ACC112 (cell line): Measurements from ENCODE around the gene TMEM9.

Experiments
- H2AFZ ChIP-seq: fragments of 200-600 bp; sonication (generic); one replicate; pipeline ENCODE4 v1.6.0; 2017; ENCODE audit warnings: antibody characterized with exemption, low read length; ENCODE audit not compliant: unreplicated experiment
- H3K27ac ChIP-seq: fragments of 200-600 bp; sonication (generic); 2 replicates; pipeline ENCODE4 v1.5.1; 2014; ENCODE audit warnings: low read depth, mild to moderate bottlenecking, antibody characterized with exemption, low read length, moderate library complexity
- H3K27me3 ChIP-seq: fragments of 200-600 bp; sonication (generic); 2 replicates; pipeline ENCODE4 v1.6.1; 2014; ENCODE audit warnings: mild to moderate bottlenecking, antibody characterized with exemption, low read length, moderate library complexity, mixed read lengths; ENCODE audit not compliant: insufficient read depth
- H3K36me3 ChIP-seq: fragments of 200-600 bp; sonication (generic); 2 replicates; pipeline ENCODE4 v1.6.1; 2016; ENCODE audit warnings: mild to moderate bottlenecking, antibody characterized with exemption, low read length, moderate library complexity, mixed read lengths; ENCODE audit not compliant: insufficient read depth
- H3K4me1 ChIP-seq: fragments of 200-600 bp; sonication (generic); one replicate; pipeline ENCODE4 v1.6.1; 2016; ENCODE audit warnings: low read length, mixed read lengths; ENCODE audit not compliant: insufficient read depth, unreplicated experiment, control insufficient read depth
- H3K4me3 ChIP-seq: fragments of 200-600 bp; sonication (generic); 2 replicates; pipeline ENCODE4 v1.5.1; 2014; ENCODE audit warnings: mild to moderate bottlenecking, low read depth, low read length
- H3K79me2 ChIP-seq: fragments of 200-600 bp; sonication (generic); one replicate; pipeline ENCODE4 v1.6.0; 2016; ENCODE audit warnings: low read length; ENCODE audit not compliant: control insufficient read depth, unreplicated experiment, insufficient read depth

Gene TMEM9

DNA sequence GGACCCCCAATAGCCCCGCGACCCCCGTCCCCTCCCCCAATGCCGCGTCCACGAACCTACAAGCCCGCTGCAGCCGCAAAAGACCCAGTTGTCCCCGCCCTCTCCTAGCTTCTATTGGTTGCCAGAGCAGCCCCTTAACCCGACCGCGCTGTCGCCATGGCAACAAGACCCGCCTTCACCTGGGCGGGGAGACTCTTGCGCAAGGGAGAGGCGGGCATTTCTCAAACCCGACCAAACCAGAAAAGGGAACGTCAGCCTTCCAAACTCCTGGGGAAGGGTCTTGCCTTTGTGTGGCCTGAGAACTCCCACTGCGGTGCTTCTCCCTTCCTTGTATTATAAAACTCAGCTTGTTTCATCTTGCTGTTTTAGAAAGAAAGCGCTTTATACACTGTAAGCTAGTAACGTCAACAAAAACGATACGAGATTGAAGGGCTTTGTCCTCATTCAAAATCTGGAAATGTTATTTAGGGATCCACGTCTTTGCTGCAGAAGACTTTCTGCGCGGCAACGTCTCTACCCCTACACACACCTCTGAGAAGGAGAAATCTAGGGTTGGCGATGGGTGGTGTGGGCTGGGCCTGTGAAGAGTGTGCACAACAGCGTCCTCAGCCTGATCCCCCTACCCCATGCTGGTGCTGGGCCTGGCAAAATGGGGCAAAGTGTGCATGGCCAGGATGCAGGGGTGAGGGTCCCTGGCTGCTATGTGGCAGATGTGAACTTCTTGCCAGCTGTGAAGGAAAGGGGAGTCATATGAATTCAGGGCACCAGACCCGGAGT is at the start of gene TMEM9:
Gene TMEM9 (minus strand): TSS at position 86 of the 777 bp plus-strand sequence. CDS start 551 bp downstream, outside the sequence.
- Histone ChIP-seq H3K27ac (no peak within 1 kb of the TSS), H2AFZ (peak within 1 kb of the TSS; percentile 99), H3K36me3 (peaks cover 5% of the 10 kb centered on the region; the same call in 1 of the 2 replicates), H3K79me2 (peaks cover 9% of the 10 kb centered on the region), H3K4me1 (peaks cover 16% of the 10 kb centered on the region), H3K4me3 (peak within 1 kb of the TSS; percentile 96), H3K27me3 (peaks cover 26% of the 10 kb centered on the region; the same call in 1 of the 2 replicates)

DNA sequence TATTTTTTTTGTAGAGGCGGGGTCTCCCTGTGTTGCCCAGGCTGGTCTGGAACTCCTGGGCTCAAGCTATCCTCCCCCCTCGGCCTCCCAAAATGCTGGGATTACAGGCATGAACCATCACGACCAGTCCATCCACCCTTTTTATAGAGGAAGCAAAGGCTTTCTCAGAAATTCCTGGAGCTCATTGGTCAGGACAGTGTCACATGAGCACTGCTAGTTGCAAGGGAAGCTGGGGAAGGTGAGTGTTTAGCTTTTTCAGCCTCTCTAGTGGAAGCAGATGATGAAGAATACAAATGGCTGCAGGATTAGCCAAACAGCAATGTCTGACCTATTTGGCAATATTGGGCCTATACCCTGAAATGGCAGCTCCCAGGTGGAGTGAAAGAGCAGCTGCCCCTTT is 44.3 kb upstream of the TMEM9 start:
- Histone ChIP-seq H3K79me2 (no peaks in the 10 kb centered on the region), H3K4me3 (no peak overlapping the region), H3K27me3 (peaks cover 14% of the 10 kb centered on the region), H2AFZ (no peak overlapping the region), H3K4me1 (no peaks in the 10 kb centered on the region), H3K36me3 (no peaks in the 10 kb centered on the region), H3K27ac (no peak overlapping the region)

DNA sequence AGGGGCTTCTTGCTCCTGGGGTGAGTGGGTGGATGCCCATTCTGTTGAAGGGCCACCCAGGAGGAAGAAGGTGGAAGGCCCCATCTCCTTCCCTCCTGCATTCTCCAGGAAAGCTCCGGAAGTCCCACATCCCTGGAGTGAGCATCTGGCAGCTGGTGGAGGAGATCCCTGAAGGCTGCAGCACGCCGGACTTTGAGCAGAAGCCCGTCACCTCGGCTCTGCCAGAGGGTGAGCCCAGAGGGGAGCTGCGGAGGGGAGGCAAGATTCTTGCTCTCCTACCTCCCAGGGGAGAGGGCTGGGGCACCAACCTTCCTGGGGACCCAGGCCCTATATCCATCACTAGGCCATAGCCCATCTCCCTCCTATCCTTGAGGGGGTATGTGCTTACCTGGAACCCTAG is 39.8 kb upstream of the TMEM9 start:
- Histone ChIP-seq H3K36me3 (no peaks in the 10 kb centered on the region), H3K4me1 (peaks cover 13% of the 10 kb centered on the region), H3K4me3 (no peak overlapping the region), H3K79me2 (no peaks in the 10 kb centered on the region), H2AFZ (no peak overlapping the region), H3K27ac (no peak overlapping the region), H3K27me3 (0 out of 2 replicates have a peak, but pooled peaks cover 3% of the 10 kb centered on the region)

DNA sequence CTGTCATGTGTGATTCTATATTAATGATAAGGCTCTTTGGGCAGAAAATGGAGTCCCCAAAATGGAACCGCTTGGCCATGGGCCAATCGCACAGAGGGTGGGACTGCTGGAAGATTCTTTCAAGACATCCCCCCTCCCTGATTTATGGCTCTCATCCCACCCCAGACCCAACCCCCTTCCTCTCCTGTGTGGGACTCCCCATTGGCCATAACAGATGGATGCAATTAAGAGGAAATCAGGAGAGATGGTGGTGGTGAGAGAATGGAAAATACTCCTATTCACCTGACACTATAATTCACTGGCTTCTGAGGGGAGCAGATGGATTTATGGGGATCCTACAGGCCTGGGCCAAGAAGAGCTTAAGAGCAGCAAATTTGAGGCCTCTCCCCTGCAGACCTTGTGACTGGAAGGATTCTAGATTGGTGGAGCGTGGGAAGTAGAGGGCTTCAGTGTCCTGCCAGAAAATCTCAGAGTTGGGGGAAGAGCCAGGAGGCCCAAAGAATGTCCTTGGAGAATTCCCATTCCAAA is 38.1 kb upstream of the TMEM9 start:
- no peak overlapping the region for H3K4me3 ChIP-seq
- no peaks in the 10 kb centered on the region for H3K79me2 ChIP-seq
- H2AFZ ChIP-seq, result no peak overlapping the region
- 0 out of 2 replicates have a peak, but pooled peaks cover 3% of the 10 kb centered on the region for H3K27me3 ChIP-seq
- peak overlapping the region; percentile 51; the same call in 1 of the 2 replicates for H3K27ac ChIP-seq
- no peaks in the 10 kb centered on the region for H3K36me3 ChIP-seq
- peaks cover 13% of the 10 kb centered on the region for H3K4me1 ChIP-seq

DNA sequence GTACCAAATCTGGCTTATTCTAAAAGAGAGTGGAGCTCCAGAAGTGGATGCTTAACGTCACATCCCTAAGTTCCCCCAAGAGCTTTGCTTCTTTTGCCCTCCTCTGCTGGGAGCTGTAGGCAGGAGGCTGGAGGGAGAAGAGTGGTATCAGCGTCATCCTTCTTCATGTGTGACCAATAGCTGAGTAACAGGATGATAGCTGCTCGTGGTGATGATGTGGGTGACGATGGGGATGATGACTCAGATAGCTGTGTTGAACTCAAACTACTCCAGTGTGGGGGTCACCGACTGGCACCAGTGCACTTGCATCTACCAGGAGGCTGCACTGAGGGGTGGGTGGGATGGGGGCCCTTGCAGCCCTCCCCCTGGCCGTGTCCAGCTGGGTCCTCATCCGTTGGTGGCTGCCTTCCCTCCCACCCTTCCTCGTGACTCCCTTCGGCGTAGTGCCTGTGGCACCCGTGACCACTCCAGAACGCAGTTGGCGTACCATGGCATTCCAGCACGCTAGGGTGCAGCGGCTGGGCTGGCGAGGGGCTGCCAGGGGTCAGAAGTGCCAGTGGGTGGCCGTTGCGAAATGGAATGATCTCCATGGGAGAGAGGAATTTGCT is 37.5 kb upstream of the TMEM9 start:
- Histone ChIP-seq H3K27me3 (0 out of 2 replicates have a peak, but pooled peaks cover 3% of the 10 kb centered on the region), H2AFZ (peak overlapping the region; percentile 21), H3K79me2 (no peaks in the 10 kb centered on the region), H3K4me1 (peaks cover 13% of the 10 kb centered on the region), H3K36me3 (no peaks in the 10 kb centered on the region), H3K27ac (peak overlapping the region; percentile 53), H3K4me3 (no peak overlapping the region)

DNA sequence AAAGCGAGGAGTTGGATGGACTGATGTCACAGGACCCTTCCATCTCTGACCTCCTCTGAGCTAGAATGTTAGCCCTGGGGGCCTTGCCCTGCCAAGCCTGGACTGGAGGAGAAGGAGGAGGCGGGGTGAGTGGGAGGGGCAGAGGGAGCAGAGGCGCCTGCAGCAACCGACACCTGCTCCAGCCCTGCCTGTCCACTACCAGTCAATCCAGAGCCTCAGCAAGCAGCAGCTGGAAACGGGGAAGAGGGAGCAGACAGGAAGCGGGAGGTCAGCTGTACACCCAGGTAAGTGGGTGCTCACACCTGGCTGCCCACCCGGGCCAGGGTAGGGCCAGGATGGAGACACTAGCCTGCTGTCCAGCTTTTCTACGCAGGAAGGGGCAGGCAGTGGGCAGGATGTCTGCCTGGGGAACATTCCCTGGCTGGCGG is 36.4 kb upstream of the TMEM9 start, which contains the start of gene IGFN1:
Gene IGFN1 (plus strand): TSS at position 201 of the 428 bp plus-strand sequence. CDS start 2,470 bp downstream, outside the sequence.
- peaks cover 13% of the 10 kb centered on the region for H3K4me1 ChIP-seq
- 0 out of 2 replicates have a peak, but pooled peaks cover 3% of the 10 kb centered on the region for H3K27me3 ChIP-seq
- peak within 1 kb of the TSS; percentile 53; the same call in 1 of the 2 replicates for H3K27ac ChIP-seq
- no peaks in the 10 kb centered on the region for H3K79me2 ChIP-seq
- H3K36me3 ChIP-seq, result no peaks in the 10 kb centered on the region
- H3K4me3 ChIP-seq, result no peak within 1 kb of the TSS
- H2AFZ ChIP-seq, result peak within 1 kb of the TSS; percentile 21

DNA sequence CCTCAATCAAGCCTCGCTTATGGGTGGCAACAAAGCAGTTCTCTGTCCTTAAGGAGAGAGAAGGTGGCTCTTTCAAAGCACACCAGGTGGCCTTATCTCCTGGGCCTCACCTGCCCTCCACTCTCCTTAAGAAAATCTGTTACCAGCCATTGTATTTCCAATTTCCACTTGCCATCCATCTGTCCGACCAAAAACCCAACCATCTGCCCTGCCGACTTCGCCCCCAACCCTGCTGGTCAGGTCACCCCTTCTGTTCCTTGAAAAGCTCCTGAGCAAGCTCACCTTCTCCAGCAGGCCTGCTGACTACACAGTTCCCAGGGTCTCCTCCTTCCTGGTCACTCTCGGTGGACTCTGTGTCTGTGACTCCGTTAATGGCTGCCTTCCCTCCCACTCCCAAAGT is 35.7 kb upstream of the TMEM9 start:
- Histone ChIP-seq H3K27me3 (0 out of 2 replicates have a peak, but pooled peaks cover 3% of the 10 kb centered on the region), H3K36me3 (no peaks in the 10 kb centered on the region), H2AFZ (no peak overlapping the region), H3K4me1 (peaks cover 18% of the 10 kb centered on the region), H3K27ac (no peak overlapping the region), H3K79me2 (no peaks in the 10 kb centered on the region), H3K4me3 (no peak overlapping the region)

DNA sequence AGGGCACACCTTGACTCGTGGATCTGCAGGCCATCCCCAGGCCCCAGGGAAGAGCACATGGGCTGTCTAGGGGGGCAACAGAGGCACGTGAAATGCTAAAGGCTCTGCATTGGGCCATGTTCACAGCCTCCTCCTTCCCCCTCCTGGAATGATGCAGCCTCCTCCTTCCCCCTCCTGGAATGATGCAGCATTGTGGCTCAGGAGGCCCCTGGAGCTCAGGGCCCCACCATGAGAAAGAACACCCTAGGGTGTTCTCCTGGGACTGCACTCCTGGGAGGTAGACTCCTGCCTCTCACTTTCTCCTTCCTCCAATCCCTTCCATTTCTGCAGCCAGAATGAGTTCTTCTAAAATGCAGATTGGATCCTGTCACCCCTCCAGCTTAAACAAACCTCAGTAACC is 34.8 kb upstream of the TMEM9 start:
- no peaks in the 10 kb centered on the region for H3K79me2 ChIP-seq
- H3K27me3 ChIP-seq, result 0 out of 2 replicates have a peak, but pooled peaks cover 3% of the 10 kb centered on the region

DNA sequence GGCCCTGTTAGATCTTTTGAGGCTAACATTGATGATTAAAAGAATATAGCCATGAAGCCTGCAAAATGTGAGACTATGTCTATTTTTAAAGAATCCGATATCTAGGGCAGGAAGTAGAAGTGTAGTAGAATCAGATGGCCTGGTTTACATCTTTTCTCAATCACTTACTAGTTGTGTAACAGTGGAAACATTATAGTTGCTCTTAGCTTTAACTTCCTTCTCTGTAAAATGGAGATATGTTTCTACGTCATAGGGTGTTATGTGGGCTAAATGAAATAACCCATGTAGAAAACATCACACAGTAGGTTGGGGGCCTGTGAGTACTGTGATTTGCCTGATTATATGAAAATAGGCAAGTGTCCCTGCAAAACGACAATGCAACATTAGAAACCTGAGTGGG is 31.9 kb upstream of the TMEM9 start:
- Histone ChIP-seq H3K27me3 (peaks cover 24% of the 10 kb centered on the region), H3K4me3 (no peak overlapping the region), H3K36me3 (no peaks in the 10 kb centered on the region), H3K27ac (no peak overlapping the region), H3K4me1 (peaks cover 14% of the 10 kb centered on the region), H2AFZ (no peak overlapping the region), H3K79me2 (no peaks in the 10 kb centered on the region)

More for the DNA sequence above, 34.8 kb upstream of the TMEM9 start:
- no peaks in the 10 kb centered on the region for H3K36me3 ChIP-seq
- no peak overlapping the region for H3K4me3 ChIP-seq
- no peak overlapping the region for H2AFZ ChIP-seq
- peaks cover 25% of the 10 kb centered on the region for H3K4me1 ChIP-seq
- no peak overlapping the region for H3K27ac ChIP-seq

DNA sequence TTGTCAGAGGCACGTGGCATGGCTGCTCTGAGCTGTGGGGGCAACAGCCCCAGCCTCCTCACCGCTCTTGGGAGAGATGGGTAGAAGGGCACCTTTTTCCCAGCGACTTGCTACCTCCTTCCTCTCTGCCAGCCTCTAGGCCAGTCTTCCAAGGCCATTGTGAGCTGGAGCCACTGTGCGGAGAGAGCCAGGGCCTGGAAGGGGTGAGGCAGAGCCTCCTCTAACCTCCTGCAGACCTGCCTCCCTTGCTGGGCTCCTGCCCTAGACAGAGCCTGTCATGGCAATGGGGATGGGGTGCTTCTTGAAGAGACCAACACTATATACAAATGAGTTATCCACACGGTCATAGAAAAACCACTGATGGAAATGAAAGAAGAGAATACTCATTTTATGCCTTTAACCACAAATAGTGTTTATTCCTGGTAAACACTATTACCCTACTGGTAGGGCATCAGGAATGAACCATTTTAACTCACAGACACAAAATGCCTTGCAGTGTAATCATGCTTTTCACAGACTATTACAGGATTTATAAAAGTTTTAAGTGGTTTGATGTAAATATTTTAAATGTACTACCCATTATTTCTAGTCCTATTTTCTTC is 31.4 kb upstream of the TMEM9 start:
- peaks cover 13% of the 10 kb centered on the region for H3K4me1 ChIP-seq
- no peak overlapping the region for H3K4me3 ChIP-seq
- no peak overlapping the region for H3K27ac ChIP-seq
- H2AFZ ChIP-seq, result no peak overlapping the region
- no peaks in the 10 kb centered on the region for H3K79me2 ChIP-seq
- H3K36me3 ChIP-seq, result no peaks in the 10 kb centered on the region
- H3K27me3 ChIP-seq, result peaks cover 29% of the 10 kb centered on the region
